HG03575 (cell line): ENCODE measurements around the gene KCND3.

Experiments used
- ATAC-seq: cut with Tn5 transposase; IDR thresholded peaks from one replicate; pipeline ENCODE4 v1.9.1; 2021; ENCODE audit not compliant: unreplicated experiment, insufficient number of reproducible peaks, low FRiP score; ENCODE audit errors: extremely low read depth

Gene KCND3

GRCh38 chr1:111894497-111894896, 95.0 kb downstream of the KCND3 start:
- no peak for ATAC-seq

GRCh38 chr1:111891566-111891965, 97.9 kb downstream of the KCND3 start:
- ATAC-seq, result no peak

GRCh38 chr1:111888740-111889376, 100.6 kb downstream of the KCND3 start:
- ATAC-seq, result no peak

GRCh38 chr1:111887875-111888274, 101.6 kb downstream of the KCND3 start:
- ATAC-seq, result no peak

- ATAC-seq, result no peak
Observed at GRCh38 chr1:111887385-111887784, 102.1 kb downstream of the KCND3 start.

- no peak for ATAC-seq
Observed at GRCh38 chr1:111886741-111887140, 102.7 kb downstream of the KCND3 start.

- no peak for ATAC-seq
Observed at GRCh38 chr1:111884772-111885443, 104.6 kb downstream of the KCND3 start.

GRCh38 chr1:111882986-111883560, 106.4 kb downstream of the KCND3 start:
- ATAC-seq, result no peak

- ATAC-seq, result no peak
Observed at GRCh38 chr1:111882559-111882958, 106.9 kb downstream of the KCND3 start.

- no peak for ATAC-seq
Observed at GRCh38 chr1:111880881-111881837, 108.3 kb downstream of the KCND3 start.

GRCh38 chr1:111879081-111879480, 110.4 kb downstream of the KCND3 start:
- ATAC-seq, result no peak

- ATAC-seq, result no peak
Observed at GRCh38 chr1:111878649-111879048, 110.8 kb downstream of the KCND3 start.

GRCh38 chr1:111878091-111878490, 111.4 kb downstream of the KCND3 start:
- ATAC-seq, result no peak

GRCh38 chr1:111876631-111877030, 112.8 kb downstream of the KCND3 start:
- no peak for ATAC-seq

GRCh38 chr1:111875640-111876039, 113.8 kb downstream of the KCND3 start:
- ATAC-seq, result no peak

- no peak for ATAC-seq
Observed at GRCh38 chr1:111873460-111874030, 115.9 kb downstream of the KCND3 start.

- ATAC-seq, result no peak
Observed at GRCh38 chr1:111870181-111870580, 119.3 kb downstream of the KCND3 start.

- no peak for ATAC-seq
Observed at GRCh38 chr1:111867868-111868440, 121.5 kb downstream of the KCND3 start.

GRCh38 chr1:111864862-111865261, 124.6 kb downstream of the KCND3 start:
- no peak for ATAC-seq
